Large intestine (tissue), 3 donors: ENCODE measurements around the gene ASTN2. TPM values are rescaled to one million over a fixed set of nuclear protein-coding genes. Genes with fewer than 3 reads are reported as not detected.

ENCODE experiments used
- DNase-seq, 2 donors: peaks; one replicate each; pipeline versions ENCODE4 v3.0.0 to v3.0.0-alpha.2; 2013
- H3K27ac ChIP-seq: one replicate; pipeline ENCODE4 v1.5.1; 2013; ENCODE audit warnings: low read length
- H3K27me3 ChIP-seq: 2 replicates; pipeline ENCODE4 v1.6.1; 2013; ENCODE audit warnings: low read length; ENCODE audit not compliant: control insufficient read depth, insufficient read depth
- H3K36me3 ChIP-seq: 2 replicates; pipeline ENCODE4 v1.6.1; 2013; ENCODE audit warnings: low read length; ENCODE audit not compliant: control insufficient read depth, insufficient read depth
- H3K4me1 ChIP-seq: one replicate; pipeline ENCODE4 v1.6.1; 2013; ENCODE audit warnings: low read length; ENCODE audit not compliant: control insufficient read depth, insufficient read depth
- H3K4me3 ChIP-seq: one replicate; pipeline ENCODE4 v1.5.1; 2013; ENCODE audit warnings: low read length
- H3K9me3 ChIP-seq: one replicate; pipeline ENCODE4 v1.6.1; 2013; ENCODE audit warnings: mild to moderate bottlenecking, low read depth, low read length, moderate library complexity; ENCODE audit not compliant: control insufficient read depth
- WGBS: methylation state at CpG from one replicate; pipeline ENCODE4 v1.1.5; 2013; ENCODE audit warnings: low lambda C conversion rate; ENCODE audit not compliant: insufficient coverage; 5-methylcytosine and 5-hydroxymethylcytosine counted together
- polyA plus RNA-seq: library from polyadenylated mRNA; unstranded; fragments of 120-200 nt; gene quantifications from one replicate; pipeline ENCODE4 v1.2.1, GENCODE V29; 2013

Gene ASTN2
- polyA plus RNA-seq, 1 donor, result 11.4 TPM

GRCh38 chr9:116437411-116438370, 977.2 kb downstream of the ASTN2 start:
- H3K27ac ChIP-seq, result no peak overlapping the region
- no peaks in the 10 kb centered on the region for H3K9me3 ChIP-seq
- H3K4me3 ChIP-seq, result no peak overlapping the region
- WGBS, result no CpG with 5 or more reads among the region's 11 CpGs
- peaks cover 18% of the 10 kb centered on the region for H3K36me3 ChIP-seq
- H3K27me3 ChIP-seq, result no peaks in the 10 kb centered on the region
- H3K4me1 ChIP-seq, result no peaks in the 10 kb centered on the region
- DNase-seq, result no peak

- H3K27ac ChIP-seq, result no peak overlapping the region
- no peak for DNase-seq
- H3K36me3 ChIP-seq, result peaks cover 12% of the 10 kb centered on the region
- no peak overlapping the region for H3K4me3 ChIP-seq
- no peaks in the 10 kb centered on the region for H3K27me3 ChIP-seq
- 55% methylated on average over 1 of the region's 1 CpG for WGBS
- H3K4me1 ChIP-seq, result no peaks in the 10 kb centered on the region
- no peaks in the 10 kb centered on the region for H3K9me3 ChIP-seq
These were observed 978.7 kb downstream of the ASTN2 start for GRCh38 chr9:116436121-116436520.

GRCh38 chr9:116435706-116436105, 979.2 kb downstream of the ASTN2 start:
- H3K36me3 ChIP-seq, result peaks cover 10% of the 10 kb centered on the region
- WGBS, result no CpG with 5 or more reads among the region's 4 CpGs
- no peak overlapping the region for H3K27ac ChIP-seq
- H3K27me3 ChIP-seq, result no peaks in the 10 kb centered on the region
- H3K4me1 ChIP-seq, result no peaks in the 10 kb centered on the region
- H3K9me3 ChIP-seq, result no peaks in the 10 kb centered on the region
- no peak overlapping the region for H3K4me3 ChIP-seq
- DNase-seq, result no peak

- Histone ChIP-seq H3K27ac (no peak overlapping the region), H3K4me1 (no peaks in the 10 kb centered on the region), H3K27me3 (no peaks in the 10 kb centered on the region), H3K4me3 (no peak overlapping the region), H3K36me3 (no peaks in the 10 kb centered on the region), H3K9me3 (no peaks in the 10 kb centered on the region)
- WGBS, result no CpG with 5 or more reads among the region's 4 CpGs
- no peak for DNase-seq
These were observed 980.5 kb downstream of the ASTN2 start for GRCh38 chr9:116434314-116434713.

- Histone ChIP-seq H3K27me3 (no peaks in the 10 kb centered on the region), H3K27ac (no peak overlapping the region), H3K4me1 (no peaks in the 10 kb centered on the region), H3K9me3 (no peaks in the 10 kb centered on the region), H3K36me3 (no peaks in the 10 kb centered on the region), H3K4me3 (no peak overlapping the region)
- DNase-seq, result no peak
- 100% methylated on average over 1 of the region's 1 CpG for WGBS
These were observed 982.8 kb downstream of the ASTN2 start for GRCh38 chr9:116432051-116432450.

- no peaks in the 10 kb centered on the region for H3K36me3 ChIP-seq
- no peak overlapping the region for H3K27ac ChIP-seq
- no peaks in the 10 kb centered on the region for H3K27me3 ChIP-seq
- H3K4me1 ChIP-seq, result no peaks in the 10 kb centered on the region
- H3K4me3 ChIP-seq, result no peak overlapping the region
- no peaks in the 10 kb centered on the region for H3K9me3 ChIP-seq
- no peak for DNase-seq
- WGBS, result no CpG with 5 or more reads among the region's 3 CpGs
These were observed 984.0 kb downstream of the ASTN2 start for GRCh38 chr9:116430849-116431248.

GRCh38 chr9:116425244-116425643, 989.6 kb downstream of the ASTN2 start:
- H3K4me3 ChIP-seq, result no peak overlapping the region
- peaks cover 4% of the 10 kb centered on the region for H3K36me3 ChIP-seq
- peaks cover 2% of the 10 kb centered on the region for H3K9me3 ChIP-seq
- 67% methylated on average over 2 of the region's 2 CpGs for WGBS
- DNase-seq, result no peak
- no peaks in the 10 kb centered on the region for H3K27me3 ChIP-seq
- H3K4me1 ChIP-seq, result no peaks in the 10 kb centered on the region
- no peak overlapping the region for H3K27ac ChIP-seq

GRCh38 chr9:116423149-116423548, 991.7 kb downstream of the ASTN2 start:
- peaks cover 2% of the 10 kb centered on the region for H3K9me3 ChIP-seq
- no peak overlapping the region for H3K4me3 ChIP-seq
- no peaks in the 10 kb centered on the region for H3K4me1 ChIP-seq
- H3K27me3 ChIP-seq, result no peaks in the 10 kb centered on the region
- H3K27ac ChIP-seq, result no peak overlapping the region
- no CpG with 5 or more reads among the region's 1 CpG for WGBS
- no peak for DNase-seq
- peaks cover 4% of the 10 kb centered on the region for H3K36me3 ChIP-seq

- Histone ChIP-seq H3K9me3 (peaks cover 2% of the 10 kb centered on the region), H3K4me3 (no peak overlapping the region), H3K36me3 (peaks cover 4% of the 10 kb centered on the region), H3K4me1 (no peaks in the 10 kb centered on the region), H3K27me3 (no peaks in the 10 kb centered on the region), H3K27ac (no peak overlapping the region)
- no peak for DNase-seq
- no CpG with 5 or more reads among the region's 5 CpGs for WGBS
These were observed 992.5 kb downstream of the ASTN2 start for GRCh38 chr9:116422119-116422979.

GRCh38 chr9:116420993-116421538, 993.8 kb downstream of the ASTN2 start:
- Histone ChIP-seq H3K27me3 (no peaks in the 10 kb centered on the region), H3K4me3 (no peak overlapping the region), H3K9me3 (peaks cover 2% of the 10 kb centered on the region), H3K27ac (no peak overlapping the region), H3K36me3 (peaks cover 4% of the 10 kb centered on the region), H3K4me1 (no peaks in the 10 kb centered on the region)
- DNase-seq, result no peak
- no CpG with 5 or more reads among the region's 1 CpG for WGBS
